RWPE1 (cell line): ENCODE results near the gene TMEM184A.

Source experiments
- CTCF ChIA-PET: fragments of 350-600 bp; sonication (Branson Sonifier 250); formaldehyde crosslinking; extraction: SDS; loops from one replicate; lab custom pipeline; 2021; lab: Yijun Ruan, JAX
- POLR2A ChIA-PET: fragments of 400-600 bp; formaldehyde crosslinking; extraction: SDS; loops from one replicate; lab custom pipeline; 2020; ENCODE audit warnings: antibody characterized with exemption; ENCODE audit not compliant: low non-redundant PET; lab: Yijun Ruan, JAX
- DNase-seq: peaks from one replicate; pipeline ENCODE4 v3.0.0; 2012; ENCODE audit warnings: low spot score
- H3K27ac ChIP-seq: fragments of 450-650 bp; 2 replicates; pipeline ENCODE4 v1.5.1; 2017
- TF ChIP-seq, protein P1 (sequence below): fragments of 450-650 bp; conservative IDR thresholded peaks from 2 replicates; pipeline ENCODE4 v1.5.1; 2017; ENCODE audit warnings: low read depth, mild to moderate bottlenecking

Gene TMEM184A

DNA sequence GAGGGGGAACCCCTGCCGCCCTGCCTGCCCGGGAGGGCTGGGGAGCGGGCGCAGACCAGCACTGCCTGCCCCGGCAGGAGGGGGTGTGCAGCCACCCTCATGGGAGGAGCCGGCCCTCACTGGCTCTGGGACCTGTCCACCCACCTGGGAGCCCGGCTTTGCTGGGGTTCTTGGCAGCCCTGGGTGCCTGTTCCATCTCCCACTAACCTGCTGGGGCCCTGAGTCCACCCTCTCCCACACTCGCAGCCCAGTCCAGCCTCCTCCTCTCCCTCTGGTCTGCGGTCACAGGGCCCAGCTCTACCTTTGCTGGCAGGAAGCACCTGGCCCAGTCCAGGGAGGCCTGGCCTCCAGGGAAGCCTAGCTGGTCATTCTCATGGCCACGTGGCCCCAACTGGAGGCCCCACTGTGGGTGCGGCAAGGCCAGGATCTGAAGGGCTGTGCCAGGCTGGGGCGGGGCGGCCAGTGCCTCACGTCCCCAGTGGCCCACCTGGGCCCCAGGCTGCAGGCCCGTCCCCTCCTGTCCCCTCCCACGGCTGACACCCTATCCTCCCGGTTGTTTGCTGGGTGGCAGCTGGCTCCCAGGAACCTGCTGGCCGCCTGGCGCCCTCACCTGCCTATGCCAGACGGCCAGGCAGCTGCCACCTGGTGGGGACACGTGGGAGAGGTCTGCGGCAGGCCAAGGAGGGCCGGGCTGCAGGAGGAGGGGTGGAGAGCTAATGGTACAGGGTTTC lies at the start of gene TMEM184A:
Gene TMEM184A (minus strand): TSS at position 393 of the 731 bp plus-strand sequence. CDS start 721 bp downstream, outside the sequence.
- POLR2A ChIA-PET: interaction anchor here (1.2 to 1.5 kb wide), 3 partner anchors 13 to 22 kb away, joined by 5 to 6 read pairs (median 5); no protein-coding TSS in a partner anchor
- DNase-seq: peak; percentile 86
- peak within 1 kb of the TSS; percentile 96 for H3K27ac ChIP-seq
- TF ChIP-seq, protein P1, sequence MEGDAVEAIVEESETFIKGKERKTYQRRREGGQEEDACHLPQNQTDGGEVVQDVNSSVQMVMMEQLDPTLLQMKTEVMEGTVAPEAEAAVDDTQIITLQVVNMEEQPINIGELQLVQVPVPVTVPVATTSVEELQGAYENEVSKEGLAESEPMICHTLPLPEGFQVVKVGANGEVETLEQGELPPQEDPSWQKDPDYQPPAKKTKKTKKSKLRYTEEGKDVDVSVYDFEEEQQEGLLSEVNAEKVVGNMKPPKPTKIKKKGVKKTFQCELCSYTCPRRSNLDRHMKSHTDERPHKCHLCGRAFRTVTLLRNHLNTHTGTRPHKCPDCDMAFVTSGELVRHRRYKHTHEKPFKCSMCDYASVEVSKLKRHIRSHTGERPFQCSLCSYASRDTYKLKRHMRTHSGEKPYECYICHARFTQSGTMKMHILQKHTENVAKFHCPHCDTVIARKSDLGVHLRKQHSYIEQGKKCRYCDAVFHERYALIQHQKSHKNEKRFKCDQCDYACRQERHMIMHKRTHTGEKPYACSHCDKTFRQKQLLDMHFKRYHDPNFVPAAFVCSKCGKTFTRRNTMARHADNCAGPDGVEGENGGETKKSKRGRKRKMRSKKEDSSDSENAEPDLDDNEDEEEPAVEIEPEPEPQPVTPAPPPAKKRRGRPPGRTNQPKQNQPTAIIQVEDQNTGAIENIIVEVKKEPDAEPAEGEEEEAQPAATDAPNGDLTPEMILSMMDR: peak; percentile 89
- CTCF ChIA-PET: interaction anchor here (0.5 to 1.9 kb wide), 13 partner anchors 8 to 895 kb away, joined by 3 to 11 read pairs (median 4); partner anchors contain the start of genes CYP2W1 and INTS1

DNA sequence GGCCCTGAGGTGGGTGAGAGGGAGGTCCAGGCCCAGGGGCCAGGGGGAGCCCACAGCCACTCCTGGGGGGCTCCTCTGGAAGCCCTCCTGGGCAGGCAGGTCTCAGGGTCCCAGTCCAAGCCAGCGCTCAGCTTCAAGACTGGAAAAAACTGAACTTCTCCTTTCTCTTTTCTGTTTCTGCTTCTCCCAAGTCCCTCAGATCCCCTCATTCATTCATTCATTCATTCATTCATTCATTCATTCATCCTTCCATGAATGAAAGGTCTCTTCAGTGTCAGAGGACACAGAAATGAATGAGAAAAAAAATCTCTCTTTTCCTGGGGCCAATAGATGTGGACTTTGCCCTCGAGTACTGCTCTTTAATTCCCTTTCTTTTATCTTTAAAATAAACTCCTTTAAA lies 48.4 kb upstream of the TMEM184A start:
- TF ChIP-seq, protein P1: no peak
- ChIA-PET POLR2A (no interaction called here), CTCF (interaction anchor here (0.6 kb wide), 1 partner anchor 57 kb away, joined by 5 read pairs; no protein-coding TSS in a partner anchor)
- no peak for DNase-seq
- no peak overlapping the region for H3K27ac ChIP-seq

DNA sequence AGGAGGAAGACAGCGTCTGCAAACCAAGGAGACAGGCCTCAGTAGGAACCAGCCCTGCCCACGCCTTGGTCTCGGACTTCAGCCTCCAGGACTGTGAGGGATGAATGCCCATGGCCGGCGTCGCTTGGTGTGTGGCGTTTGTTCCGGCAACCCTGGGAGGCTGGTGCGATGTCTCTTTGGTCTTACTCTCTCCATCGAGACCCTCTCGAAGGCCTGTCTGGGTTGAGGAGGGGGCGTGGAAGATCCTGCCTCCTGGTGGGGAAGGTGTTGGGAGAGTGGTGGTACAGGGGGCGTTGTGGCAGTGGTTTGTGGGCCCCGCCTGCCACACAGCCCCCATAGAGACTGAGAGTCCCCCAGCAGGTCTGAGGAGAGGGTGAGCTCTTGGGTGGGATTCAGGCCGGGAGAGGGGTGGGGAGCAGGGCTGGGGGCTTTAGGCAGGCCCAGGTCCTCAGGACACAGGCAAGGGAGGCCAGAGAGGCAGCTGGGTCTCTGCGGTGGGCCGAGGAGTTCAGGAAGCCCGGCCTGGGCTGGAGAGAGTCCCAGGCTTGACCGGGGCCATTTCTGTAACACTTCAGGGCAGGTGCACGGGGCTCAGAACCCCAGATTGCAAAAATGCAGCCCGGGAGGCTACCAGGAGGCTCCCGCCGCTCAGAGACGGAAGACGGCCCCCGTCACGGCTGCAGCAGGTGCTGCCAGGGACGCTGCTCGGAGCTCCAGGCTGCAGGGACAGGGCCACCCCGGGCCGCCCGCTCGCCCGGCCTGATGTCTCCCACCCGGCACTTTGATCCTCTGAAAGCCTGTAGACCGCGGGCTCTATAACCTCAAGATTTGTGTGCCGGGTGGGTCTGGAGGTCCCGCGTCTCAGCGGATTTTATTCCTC lies 47.6 kb upstream of the TMEM184A start:
- no peak overlapping the region for H3K27ac ChIP-seq
- TF ChIP-seq, protein P1: no peak
- ChIA-PET CTCF (no interaction called here), POLR2A (no interaction called here)
- DNase-seq: no peak

DNA sequence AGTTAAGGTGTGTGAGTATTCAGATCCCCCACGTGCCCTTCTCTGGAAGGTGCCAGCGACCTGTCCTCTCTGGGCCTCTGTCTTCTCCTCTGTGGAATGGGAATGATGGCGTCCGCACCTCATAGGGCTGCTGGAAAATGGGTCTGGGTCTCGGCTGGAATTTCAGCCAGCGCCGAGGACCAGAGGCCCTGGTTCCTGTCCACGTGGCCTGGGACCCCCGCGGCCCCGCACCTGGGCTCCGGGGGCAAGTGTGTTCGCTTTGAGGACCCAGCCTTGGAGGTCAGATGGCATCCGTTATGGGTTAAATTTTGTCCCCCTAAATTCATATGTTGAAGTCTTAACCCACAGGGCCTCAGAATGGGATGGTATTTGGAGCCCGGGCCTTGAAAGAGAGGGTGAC lies 46.4 kb upstream of the TMEM184A start:
- H3K27ac ChIP-seq: no peak overlapping the region
- CTCF ChIA-PET: no interaction called here
- TF ChIP-seq, protein P1: no peak
- POLR2A ChIA-PET: no interaction called here
- no peak for DNase-seq

DNA sequence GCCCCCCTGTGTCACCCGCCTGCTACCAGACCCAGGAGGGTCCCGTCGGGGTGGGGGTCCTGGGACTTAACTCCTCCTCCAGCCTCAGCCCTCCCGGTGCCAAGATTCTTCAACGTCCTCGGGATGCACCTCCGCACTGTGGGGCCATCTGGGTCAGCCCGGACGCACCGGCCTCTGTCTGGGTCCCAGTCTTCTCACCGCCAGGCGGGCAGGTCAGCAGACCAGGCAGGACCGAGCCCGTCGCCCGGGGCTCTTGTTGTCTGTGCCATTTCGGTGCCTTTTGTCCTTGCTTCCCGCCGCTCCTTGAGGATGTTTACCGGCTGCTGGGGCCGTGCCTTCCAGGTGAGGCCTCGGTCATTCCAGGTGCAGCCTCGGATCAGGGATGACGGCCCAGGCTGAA lies 46.0 kb upstream of the TMEM184A start:
- no peak overlapping the region for H3K27ac ChIP-seq
- TF ChIP-seq, protein P1: no peak
- DNase-seq: no peak
- ChIA-PET CTCF (no interaction called here), POLR2A (no interaction called here)
